GM18498 (cell line): ENCODE measurements around the gene PRKAR2B.
"Not testable (repeated sequence)": the region's sequence is repeated elsewhere in the genome, so short reads cannot be mapped to it uniquely, and the experiment has no call there.

Source experiments
- ATAC-seq: cut with Tn5 transposase; IDR thresholded peaks from one replicate; pipeline ENCODE4 v1.9.1; 2021; ENCODE audit warnings: mild to moderate bottlenecking, moderate library complexity; ENCODE audit not compliant: unreplicated experiment

The PRKAR2B gene

DNA sequence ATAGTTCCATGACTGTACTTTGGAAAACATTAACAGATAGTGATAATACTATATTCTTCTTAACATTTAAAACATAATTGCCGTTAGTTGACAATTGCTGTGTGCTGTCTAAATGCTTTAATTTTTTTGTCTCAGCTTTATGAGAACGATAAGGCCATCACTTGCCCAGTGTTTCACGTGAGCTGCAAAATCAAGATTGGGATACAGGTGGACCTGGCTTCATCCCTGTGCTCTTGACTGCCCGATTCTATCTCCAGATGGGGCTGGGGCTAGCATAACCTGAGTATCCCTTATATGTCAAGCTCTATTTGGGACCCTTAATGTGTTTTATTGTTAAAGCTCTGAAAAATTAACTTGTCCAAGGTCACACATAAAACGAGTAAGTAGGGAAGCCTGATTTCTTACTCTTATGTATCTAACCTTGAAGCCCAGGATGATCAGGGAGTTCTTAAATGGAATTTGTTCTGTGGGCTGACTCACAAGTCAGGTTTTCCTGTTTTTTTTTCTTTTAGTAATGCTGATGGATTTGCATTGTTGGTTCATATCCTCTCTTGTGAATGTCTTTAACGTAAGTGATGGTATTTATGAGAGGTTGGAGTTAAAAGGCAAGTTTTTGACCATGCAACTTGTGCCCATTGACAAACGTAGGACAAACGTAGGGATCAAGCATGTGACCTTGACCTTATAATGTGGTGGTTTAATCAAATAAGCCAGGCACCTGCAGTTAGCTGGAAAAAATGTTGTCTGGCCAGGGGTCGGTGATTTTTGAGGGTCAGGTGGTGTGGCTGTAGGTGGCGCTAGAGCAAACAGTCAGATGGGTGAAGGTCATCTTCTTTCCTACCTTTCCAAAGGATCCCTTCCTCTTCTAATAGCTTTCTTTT, 3.6 kb downstream of the PRKAR2B start:
- ATAC-seq = no peak

GRCh38 chr7:107048783-107049418, 4.4 kb downstream of the PRKAR2B start:
- ATAC-seq = no peak

GRCh38 chr7:107049480-107049879, 5.0 kb downstream of the PRKAR2B start:
- no peak for ATAC-seq

GRCh38 chr7:107049971-107050532, 5.5 kb downstream of the PRKAR2B start:
- no peak for ATAC-seq

DNA sequence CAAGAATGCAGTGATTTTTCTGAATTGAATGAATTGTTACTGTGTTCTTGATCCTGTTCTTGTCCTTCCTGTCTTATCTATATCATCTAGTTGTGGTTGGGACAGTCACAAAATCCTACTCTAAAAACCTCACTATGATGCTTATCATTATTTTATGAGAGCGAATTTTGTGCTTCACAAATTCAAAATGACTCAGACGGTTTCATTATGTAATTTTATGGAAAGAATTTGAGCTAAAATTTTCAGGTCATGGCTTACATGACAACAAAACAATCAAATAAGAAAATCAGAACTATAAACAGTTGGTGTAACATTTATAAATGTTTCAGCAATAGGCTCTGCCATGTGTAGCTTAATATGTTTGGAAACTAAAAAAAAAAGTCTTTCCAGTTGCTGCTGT, 6.9 kb downstream of the PRKAR2B start:
- ATAC-seq = no peak

GRCh38 chr7:107054965-107055364, 10.5 kb downstream of the PRKAR2B start:
- not testable (repeated sequence) for ATAC-seq

- ATAC-seq = not testable (repeated sequence)
Measured at GRCh38 chr7:107056058-107056457, 11.6 kb downstream of the PRKAR2B start.

GRCh38 chr7:107056728-107057473, 12.4 kb downstream of the PRKAR2B start:
- no peak for ATAC-seq

- ATAC-seq = no peak
Measured at GRCh38 chr7:107057474-107057833, 12.9 kb downstream of the PRKAR2B start.

DNA sequence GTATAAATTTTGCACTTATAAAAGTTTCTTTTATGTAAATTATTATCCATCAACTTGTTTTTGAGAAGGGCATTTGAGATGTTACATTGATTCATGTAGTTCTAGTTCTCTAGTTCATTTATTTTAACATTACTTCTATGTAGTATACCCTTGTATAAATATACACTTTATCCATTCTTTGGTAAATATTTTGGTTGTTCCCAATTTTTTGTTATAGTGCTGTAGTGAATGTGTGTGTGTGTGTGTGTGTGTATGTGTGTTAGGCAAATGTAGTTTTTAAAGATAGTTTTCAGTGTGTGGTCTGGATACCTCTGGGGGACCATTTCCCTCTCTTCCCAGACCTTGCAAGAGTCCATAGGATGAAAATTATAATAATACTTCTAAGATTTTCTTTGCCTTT, 15.0 kb downstream of the PRKAR2B start:
- no peak for ATAC-seq

DNA sequence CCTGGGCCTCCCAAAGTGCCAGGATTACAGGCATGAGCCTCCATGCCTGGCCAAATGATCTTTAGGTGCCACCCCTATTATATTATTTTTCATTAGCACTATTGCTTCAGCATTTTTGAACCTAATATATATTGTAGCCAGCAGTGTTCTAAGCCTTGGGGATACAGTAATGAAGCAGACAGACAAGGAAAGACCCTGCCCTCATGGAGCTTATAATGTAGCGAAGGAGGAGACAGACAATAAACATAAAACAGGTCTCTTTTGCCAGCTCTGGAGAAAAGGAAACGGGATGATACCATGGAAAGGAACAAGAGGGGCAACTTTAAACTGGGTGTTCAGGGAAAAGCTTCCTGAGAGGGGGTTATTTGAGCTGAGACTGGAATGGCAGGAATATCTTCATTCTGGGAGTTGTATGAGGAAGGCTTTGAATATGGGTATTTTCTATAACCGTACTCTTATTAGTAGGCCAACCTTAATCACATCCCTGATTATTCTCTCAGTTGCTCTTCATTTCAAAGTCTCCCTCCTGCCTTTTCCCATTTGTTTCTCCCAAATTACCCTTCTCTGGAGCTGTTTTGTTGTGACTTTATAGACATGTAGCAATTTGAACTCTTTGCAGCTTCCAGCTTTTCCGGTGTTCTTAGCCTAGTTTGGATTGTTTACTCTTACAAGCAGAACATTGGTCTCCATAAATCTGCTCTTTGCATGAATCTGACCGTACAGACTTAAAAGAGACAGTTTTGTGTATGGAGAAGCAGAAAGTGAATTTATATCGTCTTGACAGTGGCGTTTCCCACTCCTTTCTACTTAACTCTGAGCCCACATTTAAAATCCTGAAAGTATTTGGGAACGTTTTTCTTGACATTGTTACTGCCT, 19.0 kb downstream of the PRKAR2B start:
- ATAC-seq = no peak

- no peak for ATAC-seq
Measured at GRCh38 chr7:107064255-107064654, 19.8 kb downstream of the PRKAR2B start.

DNA sequence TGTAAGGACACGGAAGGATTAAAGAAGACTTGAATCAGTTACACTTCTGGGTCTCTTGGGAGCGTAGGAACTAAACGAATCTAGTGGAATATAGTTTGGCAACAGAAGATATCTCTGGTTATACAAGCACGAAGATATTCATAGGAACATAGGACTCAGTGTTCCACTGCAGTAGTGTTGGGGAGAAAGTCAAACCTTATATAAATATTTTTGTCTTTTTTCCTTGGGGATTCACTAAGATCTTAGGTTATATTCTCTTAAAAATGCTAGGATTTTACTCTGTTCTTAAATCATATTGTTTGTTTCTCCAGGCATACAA, 21.4 kb downstream of the PRKAR2B start:
- ATAC-seq = no peak

GRCh38 chr7:107068156-107068555, 23.7 kb downstream of the PRKAR2B start:
- no peak for ATAC-seq

DNA sequence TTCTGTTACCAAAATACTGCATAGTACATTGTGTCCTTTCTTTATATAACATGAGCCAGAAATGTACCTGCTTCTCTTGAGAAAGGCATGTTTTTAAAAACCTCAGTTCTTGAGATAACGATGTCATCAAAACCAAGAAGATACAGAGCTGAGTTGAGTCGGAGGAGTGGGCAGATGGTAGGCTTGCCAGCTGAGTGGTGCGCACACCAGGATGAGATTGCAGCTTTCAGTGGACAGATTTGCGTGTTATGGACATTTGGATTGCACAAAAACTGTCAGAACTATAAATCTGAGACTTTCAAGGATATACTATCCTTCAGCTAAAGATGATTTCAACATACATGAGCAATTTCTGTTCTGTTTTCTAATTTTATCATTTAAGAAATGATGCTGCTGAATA, 25.0 kb downstream of the PRKAR2B start:
- no peak for ATAC-seq

- no peak for ATAC-seq
Measured at GRCh38 chr7:107070710-107071109, 26.2 kb downstream of the PRKAR2B start.

DNA sequence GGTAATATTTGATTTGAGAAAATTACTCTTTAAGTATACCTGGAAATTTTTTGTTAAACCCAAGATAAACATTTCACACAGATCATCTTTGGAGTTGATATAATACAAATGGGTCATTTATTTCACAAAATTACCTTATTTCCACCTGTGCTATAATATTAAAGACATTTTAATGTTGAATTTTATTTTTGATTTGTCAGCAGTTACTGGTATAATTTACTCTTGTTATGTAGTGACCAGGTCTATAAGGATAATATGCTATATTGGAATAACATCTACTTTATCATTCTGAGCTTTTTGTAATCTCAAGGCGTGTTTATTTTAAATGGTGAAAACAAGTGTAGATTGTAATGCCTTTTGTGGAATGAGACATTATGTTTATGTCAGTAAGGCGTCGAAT, 26.6 kb downstream of the PRKAR2B start:
- ATAC-seq = no peak

DNA sequence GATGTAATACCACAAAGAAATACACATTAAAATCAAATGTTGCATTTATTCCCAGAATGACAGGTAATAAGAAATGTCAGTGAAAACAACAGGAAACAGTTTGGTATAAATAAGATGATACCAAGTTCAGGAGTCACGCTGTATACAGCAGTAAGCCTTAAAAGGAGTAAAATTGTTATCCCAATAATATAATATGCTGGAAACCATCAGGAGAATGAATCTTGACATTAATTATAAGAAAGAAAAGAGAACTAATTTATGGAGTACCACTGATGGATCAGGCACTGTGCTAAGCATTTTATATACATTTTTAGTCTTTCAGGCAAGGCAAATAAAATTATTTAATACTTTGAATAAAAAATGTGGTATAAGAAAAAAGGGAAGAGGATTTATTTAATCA, 27.6 kb downstream of the PRKAR2B start:
- ATAC-seq = no peak

GRCh38 chr7:107075863-107076574, 31.5 kb downstream of the PRKAR2B start:
- no peak for ATAC-seq
